ENCODE results near the gene CROCC2. TPM values are rescaled to one million over a fixed set of nuclear protein-coding genes. Genes with fewer than 3 reads are reported as not detected.

CROCC2 gene
- total RNA-seq, 1 donor from 2014 or later = 3.4 TPM

DNA sequence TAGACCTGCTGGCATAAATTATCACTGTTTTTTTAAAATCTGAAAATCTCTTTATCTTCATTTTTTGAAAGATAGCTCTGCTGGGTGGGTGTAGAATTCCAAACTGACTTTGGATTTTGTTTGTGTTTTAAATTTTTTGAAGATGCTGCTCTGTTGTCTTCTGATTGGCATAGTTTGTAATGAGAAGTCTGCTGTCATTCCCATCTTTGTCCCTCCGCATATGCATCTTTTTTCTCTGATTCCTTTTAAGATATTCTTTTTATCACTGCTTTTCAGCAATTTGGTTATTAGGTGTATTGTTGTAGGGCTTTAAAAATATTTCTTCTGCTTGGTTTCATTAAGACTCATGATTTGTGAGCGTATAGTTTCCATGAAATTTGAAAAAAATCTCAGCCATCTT, 99.4 kb downstream of the CROCC2 start:
- peaks cover 42% of the 10 kb centered on the region for H3K4me1 ChIP-seq

GRCh38 chr2:241006412-241006811, 100.3 kb downstream of the CROCC2 start:
- intact Hi-C loops (cut with DNase I) = no loop called here
- Histone ChIP-seq H3K4me1 (peaks cover 39% of the 10 kb centered on the region), H3K4me3 (no peak overlapping the region), H3K27me3 (ENCODE audit: low read depth) (no peaks in the 10 kb centered on the region), H3K27ac (no peak overlapping the region), H3K9me3 (peaks cover 20% of the 10 kb centered on the region), H3K36me3 (peaks cover 6% of the 10 kb centered on the region)
- DNase-seq = no peak
- ATAC-seq = no peak
- TF ChIP-seq CTCF (IDR thresholded peaks at IDR 0.05) = no peak

More for the DNA sequence above, 99.4 kb downstream of the CROCC2 start:
- ATAC-seq (no peak), DNase-seq (no peak)
- Histone ChIP-seq H3K27me3 (ENCODE audit: low read depth) (no peaks in the 10 kb centered on the region), H3K36me3 (peaks cover 10% of the 10 kb centered on the region), H3K27ac (no peak overlapping the region), H3K4me3 (no peak overlapping the region), H3K9me3 (peaks cover 20% of the 10 kb centered on the region)
- intact Hi-C loops (cut with DNase I) = no loop called here
- no peak for TF ChIP-seq CTCF (IDR thresholded peaks at IDR 0.05)

GRCh38 chr2:241007111-241007510, 101.0 kb downstream of the CROCC2 start:
- no peak for ATAC-seq
- peaks cover 6% of the 10 kb centered on the region for H3K36me3 ChIP-seq
- no peaks in the 10 kb centered on the region for H3K27me3 ChIP-seq (ENCODE audit: low read depth)
- peaks cover 20% of the 10 kb centered on the region for H3K9me3 ChIP-seq
- intact Hi-C loops (cut with DNase I) = no loop called here
- no peak for TF ChIP-seq CTCF (IDR thresholded peaks at IDR 0.05)
- H3K27ac ChIP-seq = no peak overlapping the region
- H3K4me3 ChIP-seq = no peak overlapping the region
- no peak for DNase-seq
- peaks cover 35% of the 10 kb centered on the region for H3K4me1 ChIP-seq

GRCh38 chr2:241007880-241008710, 102.0 kb downstream of the CROCC2 start:
- Histone ChIP-seq H3K4me1 (peaks cover 30% of the 10 kb centered on the region), H3K4me3 (no peak overlapping the region), H3K9me3 (peaks cover 20% of the 10 kb centered on the region), H3K27me3 (ENCODE audit: low read depth) (no peaks in the 10 kb centered on the region), H3K36me3 (peaks cover 5% of the 10 kb centered on the region), H3K27ac (no peak overlapping the region)
- no peak for ATAC-seq
- TF ChIP-seq CTCF (IDR thresholded peaks at IDR 0.05) = no peak
- intact Hi-C loops (cut with DNase I) = no loop called here
- peak; percentile 42 for DNase-seq

GRCh38 chr2:241008711-241009121, 102.6 kb downstream of the CROCC2 start:
- DNase-seq = no peak
- Histone ChIP-seq H3K9me3 (peaks cover 17% of the 10 kb centered on the region), H3K4me1 (peaks cover 30% of the 10 kb centered on the region), H3K27ac (peak overlapping the region; percentile 73), H3K27me3 (ENCODE audit: low read depth) (no peaks in the 10 kb centered on the region), H3K4me3 (no peak overlapping the region), H3K36me3 (no peaks in the 10 kb centered on the region)
- intact Hi-C loops (cut with DNase I) = no loop called here
- no peak for TF ChIP-seq CTCF (IDR thresholded peaks at IDR 0.05)
- ATAC-seq = no peak

All from lower lobe of right lung (tissue), 2 donors.